ENCODE results near the gene IL1RL2.

Gene IL1RL2

DNA sequence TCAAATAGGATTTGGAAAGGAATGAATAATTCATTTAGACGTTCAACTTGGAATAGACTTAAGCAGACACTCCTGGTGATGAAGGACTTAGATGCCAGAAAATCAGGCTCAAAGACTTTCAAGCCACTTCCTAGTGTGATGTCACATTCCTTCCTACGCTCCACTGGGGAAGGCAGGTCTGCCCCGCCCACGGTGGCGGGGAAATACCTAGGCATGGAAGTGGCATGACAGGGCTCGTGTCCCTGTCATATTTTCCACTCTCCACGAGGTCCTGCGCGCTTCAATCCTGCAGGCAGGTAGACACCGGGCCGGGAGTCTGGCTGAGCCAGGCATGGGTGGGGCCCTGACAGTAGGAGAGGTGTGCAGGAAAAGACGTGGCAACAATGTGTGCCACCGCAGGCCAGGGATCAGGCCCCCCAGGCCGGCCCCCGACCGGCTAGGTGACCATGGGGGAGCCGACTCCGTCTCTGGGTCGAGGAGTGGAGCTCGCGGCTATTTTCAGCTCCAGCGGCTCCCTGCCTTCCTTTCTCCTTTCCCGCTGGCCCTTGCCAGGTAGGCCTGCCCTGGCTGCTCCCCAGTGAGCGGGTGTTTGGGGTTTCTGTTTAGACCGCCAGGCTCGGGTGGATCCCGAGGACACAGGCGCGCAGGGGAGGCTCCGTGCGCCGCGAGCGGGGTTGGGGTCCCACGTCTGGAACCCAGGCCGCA is at the start of gene IL1RL2:
Gene IL1RL2 (plus strand): TSS at position 233 of the 705 bp plus-strand sequence. CDS start 845 bp downstream, outside the sequence.
- DNase-seq (ENCODE audit: low spot score): no peak

DNA sequence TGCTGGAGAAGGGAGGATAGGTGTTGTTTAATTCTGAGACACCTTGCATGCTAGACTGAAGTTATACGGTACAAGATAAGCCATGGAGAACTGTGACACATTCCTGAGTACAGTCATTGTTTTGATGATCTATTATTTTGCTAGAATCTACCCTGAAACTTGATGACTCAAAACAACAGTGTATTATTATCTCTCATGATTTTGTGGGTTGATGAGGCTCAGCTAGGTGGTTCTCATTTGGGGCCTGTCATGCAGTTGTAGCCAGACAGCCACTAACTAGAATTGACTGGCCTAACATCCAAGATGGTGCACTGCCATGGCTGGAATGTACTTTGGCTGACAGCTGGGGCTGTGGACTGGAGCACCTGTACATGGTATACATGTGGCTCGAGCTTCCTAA is 49.7 kb upstream of the IL1RL2 start:
- no peak for DNase-seq (ENCODE audit: low spot score)

DNA sequence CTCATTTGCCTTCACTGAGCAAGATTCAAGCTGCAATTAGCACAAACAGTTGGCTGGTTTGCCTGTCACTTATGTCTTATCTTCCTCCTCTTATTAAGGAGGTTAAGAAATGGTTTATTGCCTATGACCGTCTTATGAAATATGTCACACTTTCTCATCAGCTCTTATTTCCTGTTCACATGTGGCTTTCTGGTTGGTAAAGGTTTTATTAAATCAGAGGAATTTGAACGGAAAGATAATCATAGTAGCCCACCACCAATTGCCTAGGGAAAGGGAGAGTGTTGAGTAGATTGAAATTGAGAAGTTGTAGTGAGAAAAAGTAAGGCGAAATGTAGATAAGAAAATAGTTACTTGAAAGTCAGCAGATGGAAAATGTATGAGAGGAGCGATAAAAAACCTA is 48.5 kb upstream of the IL1RL2 start:
- no peak for DNase-seq (ENCODE audit: low spot score)

DNA sequence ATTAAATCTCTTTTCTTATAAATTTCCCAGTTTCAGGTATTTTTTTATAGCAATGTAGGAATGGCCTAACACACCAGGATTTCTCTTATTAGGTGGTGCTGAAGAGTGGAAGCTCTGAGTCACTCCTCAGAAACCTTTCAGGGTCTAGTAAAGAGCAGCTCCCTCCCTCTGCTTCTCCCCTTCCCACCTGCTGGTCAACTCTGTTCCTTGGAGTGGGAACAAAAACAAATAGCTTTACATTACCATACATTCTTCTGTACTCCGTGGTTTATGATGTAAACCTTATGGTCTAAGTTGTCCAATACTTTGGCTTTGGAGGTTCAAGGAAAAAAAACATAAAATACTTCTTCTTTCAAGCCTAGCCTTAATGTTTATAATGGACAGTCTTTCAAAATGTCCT is 47.0 kb upstream of the IL1RL2 start:
- DNase-seq (ENCODE audit: low spot score): no peak

DNA sequence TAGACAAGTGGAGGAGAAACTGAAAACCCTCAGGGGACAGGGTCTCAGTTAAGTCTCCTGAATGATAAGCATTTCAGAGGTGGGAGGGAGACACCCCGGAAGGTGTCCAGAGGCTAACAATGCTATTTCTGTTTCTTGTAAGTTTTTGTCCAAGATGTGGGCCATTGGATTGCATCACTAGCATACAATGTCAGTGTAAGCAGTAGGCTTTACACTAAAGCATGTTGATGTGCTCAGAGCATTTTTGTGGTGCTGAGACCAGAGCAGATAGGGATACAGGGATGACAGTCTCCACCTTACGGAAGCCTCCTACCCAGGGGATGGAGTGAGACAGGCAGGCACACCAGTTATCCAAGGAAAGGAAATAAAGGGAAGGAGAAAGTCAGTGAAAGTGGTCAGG is 46.4 kb upstream of the IL1RL2 start:
- DNase-seq (ENCODE audit: low spot score): no peak

DNA sequence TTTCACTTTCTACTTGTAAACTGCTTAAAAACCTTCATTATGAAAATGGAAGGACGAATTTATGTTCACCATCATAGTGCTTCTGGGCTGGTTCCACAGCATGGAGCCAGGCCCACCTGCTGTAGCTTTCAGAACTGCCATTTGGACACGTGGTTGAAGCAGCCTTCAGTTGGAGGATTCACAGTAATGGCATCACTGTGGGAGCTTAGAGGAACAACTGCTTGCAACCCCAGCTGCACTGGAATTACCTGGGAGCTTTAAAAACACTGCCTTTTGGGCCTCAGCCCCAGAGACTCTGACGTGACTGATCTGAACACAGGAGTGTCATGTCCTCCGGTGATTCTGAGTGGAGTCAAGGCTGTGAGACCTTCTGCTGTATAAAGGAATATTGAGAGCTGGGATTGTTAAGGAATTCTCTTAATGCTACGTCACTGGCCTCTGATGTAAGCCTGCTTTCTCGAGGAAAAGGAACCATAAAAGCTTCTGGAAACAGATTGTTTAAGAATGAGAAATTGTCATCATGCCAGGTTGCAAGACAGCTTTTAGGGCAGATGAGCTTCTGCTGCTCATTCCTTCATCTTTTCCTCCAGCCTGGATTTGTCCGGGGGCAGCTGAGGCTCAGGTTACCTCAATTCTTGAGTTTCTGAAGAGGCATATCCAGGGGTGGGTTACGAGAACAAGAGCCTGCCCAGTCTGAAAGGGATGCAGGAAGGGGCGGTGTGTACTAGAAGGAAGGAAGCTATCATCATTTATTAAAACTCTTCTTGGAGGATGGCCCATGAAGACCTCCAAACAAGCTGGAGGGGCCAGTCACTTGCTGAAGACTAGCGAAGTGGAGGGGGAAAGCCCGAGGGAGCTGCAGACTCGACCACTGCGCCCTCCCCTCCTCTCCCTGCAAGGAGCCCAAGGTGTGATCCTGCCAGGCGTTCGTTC is 45.5 kb upstream of the IL1RL2 start:
- DNase-seq (ENCODE audit: low spot score): no peak

DNA sequence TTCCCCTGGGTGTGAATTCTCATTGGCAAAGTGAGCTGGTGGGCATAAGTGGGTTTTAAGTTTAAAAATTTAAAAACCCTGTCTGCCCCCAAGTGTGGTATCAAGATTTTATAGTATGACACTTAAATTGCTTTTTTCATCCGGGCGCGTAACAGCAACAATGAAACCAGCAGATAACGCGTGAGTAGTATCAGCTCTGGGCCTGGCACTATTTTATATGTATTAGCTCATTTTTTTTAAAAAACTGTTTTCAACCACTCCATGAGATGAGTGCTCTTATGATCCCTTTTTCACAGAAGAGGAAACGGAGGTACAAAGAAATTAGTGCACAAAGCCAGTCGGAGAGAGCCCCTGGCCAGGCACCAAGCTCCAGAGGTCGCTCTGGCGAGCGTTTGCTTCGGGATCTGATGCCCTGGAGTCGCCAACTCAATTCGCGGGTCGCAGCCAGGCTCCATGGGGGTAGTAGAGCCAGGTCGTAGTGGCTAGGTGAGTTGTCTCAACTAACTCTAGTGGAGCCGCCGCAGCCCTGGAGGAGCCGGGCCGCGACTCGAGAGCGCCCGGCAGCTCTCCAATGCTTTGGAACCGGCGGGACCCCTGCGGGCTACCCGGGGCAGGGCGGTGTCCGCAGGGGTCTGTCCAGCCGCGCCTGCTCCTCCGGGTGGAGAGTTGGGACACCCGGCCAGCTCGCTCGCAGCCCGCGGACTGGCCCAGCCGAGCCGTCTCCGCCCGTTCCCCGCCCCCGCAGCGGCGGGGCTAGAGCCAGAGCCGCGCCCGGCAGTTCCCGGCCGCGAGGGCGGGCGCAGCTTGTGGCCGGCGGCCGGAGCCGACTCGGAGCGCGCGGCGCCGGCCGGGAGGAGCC is 44.6 kb upstream of the IL1RL2 start, which contains the start of gene IL1R1:
Gene IL1R1 (plus strand): TSS at position 777 of the 859 bp plus-strand sequence. CDS start 14,979 bp downstream, outside the sequence.
- no peak for DNase-seq (ENCODE audit: low spot score)

DNA sequence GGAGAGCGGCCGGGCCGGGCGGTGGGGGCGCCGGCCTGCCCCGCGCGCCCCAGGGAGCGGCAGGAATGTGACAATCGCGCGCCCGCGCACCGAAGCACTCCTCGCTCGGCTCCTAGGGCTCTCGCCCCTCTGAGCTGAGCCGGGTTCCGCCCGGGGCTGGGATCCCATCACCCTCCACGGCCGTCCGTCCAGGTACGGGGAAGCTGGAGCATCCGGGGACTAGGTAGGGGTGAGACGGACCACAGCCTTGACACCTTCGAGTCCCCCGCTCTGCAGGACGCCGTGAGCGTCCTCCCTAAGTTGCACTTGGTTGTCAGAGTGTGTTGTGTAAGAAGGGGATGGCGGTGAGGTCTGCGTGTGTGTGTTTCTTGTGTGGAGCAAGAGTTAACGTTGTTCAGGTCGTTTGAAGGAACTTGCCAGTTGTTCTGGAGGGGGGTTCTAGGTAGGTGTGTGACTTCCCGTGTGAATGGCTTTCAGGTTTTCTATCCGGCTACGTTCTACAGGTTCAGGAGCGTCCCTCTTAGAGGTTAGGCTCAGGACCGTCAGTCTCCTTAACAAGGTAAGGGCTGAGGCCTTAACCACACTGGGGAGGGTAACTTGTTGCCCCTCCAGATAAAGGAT is 43.9 kb upstream of the IL1RL2 start:
- DNase-seq (ENCODE audit: low spot score): no peak

DNA sequence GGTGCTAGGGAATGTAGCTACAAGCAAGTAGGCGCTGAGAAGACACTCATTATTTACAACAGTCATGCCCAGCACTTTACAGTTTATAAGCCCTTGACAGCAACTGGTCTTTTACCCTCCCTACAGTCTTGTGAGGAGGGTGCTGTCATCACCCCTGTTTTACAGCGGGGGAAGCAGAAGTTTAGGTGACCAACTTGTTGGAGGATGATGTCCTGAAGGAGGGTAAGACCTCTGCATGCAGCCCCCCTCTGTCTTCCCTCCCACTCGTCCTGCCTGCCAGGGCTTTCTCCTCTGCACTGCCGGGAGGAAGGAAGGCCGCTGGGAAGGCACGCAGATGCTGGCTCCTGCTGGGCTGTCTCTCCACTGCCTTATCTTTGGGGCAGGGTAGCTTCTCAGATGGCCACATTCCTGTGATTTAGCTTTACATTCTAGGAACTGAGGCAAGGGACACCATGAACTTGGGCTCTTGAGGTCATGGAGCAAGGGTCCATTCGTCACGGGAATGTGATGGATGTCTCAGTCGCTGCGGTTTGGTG is 43.3 kb upstream of the IL1RL2 start:
- DNase-seq (ENCODE audit: low spot score): no peak

DNA sequence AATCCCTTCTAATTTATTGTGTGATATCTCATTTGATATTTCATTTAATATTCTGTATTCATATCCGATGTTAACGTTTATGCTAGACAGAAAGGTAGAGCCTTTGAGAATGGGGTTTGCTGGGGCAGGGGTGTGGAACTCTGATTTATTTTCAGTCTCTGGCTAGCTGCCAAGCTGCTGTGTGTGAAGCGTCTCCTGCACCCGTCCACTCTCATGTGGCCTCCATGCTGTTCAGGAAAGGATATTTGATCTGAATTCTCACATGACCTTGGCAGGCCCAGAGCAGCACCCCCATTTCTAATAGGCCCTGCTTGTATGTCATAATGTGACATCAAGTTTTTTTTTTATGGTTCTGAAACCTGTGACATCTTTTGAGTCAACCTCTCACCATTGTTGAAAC is 42.7 kb upstream of the IL1RL2 start:
- no peak for DNase-seq (ENCODE audit: low spot score)

DNA sequence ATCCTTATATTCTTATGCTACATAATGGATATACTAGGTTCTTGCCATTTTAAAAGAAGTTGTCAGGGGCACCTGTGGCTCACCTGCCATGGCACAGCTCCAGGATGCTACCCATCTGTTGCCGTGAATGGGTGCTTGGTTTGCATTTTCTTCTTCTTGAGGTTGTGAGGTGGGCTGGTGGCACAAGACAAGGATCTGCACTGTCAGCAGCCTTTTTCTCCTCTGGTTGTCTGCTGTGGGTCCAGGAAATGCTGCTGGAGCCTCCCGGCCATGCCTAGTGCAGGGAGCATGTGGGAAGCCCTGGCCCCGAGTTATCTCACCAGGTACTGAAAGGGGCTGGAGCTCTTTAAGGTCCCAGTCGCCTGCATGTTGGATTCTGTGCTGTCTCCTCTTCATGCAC is 41.7 kb upstream of the IL1RL2 start:
- no peak for DNase-seq (ENCODE audit: low spot score)

DNA sequence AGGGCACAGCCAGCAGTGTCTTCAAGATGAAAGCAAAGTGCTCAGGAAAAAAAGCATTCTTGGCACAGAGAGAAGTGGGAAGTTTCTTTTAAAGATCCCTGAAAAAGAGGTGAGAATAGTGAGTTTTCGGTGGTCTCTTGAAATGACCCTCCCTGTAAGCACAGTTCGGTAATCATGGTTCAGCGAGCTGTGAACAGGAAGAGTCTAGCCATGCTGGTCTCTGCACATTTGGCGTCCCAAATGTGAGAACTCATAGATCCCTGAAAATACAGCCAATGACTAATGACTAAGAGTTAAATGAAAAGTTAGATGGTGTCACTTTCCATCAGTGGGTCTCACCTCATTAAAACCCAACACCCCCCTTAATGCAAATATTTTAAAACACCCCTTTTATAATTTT is 40.9 kb upstream of the IL1RL2 start:
- DNase-seq (ENCODE audit: low spot score): no peak

DNA sequence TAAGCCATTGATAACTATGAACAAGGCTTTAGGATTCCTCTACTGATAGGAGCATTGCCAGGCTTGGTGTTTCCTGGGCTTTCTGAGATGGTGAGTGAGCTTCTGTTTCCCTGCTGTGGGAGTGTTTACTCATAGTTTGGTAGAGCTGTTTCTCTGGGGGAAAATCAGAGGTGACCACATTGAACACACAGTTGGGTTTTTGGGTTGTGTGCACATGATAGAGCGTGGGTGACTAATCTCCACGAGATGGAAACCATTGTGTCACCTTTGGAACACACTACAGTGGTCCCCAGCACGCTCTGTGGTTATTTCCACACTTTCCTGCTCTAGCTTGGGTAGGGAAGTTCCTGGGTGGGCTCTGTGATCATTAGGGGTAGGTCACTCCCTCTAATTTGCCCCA is 38.9 kb upstream of the IL1RL2 start:
- no peak for DNase-seq (ENCODE audit: low spot score)

DNA sequence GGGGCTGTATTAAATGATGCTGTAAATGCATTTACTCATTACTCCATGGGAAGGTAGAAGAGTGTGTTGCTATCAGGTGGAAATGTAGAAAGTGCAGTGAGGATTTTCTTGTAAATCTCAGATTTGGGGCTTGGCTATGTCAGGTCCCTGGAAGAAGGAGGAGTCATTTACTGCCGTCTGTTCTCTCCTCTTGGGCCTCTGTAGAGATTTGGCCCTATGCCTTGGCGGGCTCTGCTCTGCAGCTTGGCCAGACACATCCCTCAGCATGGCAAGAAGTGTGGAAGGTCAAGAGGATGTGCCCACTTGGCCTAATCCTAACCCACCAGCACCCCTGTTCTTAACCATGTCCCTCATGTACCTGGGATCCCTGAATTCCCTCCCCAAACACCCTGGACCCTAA is 37.6 kb upstream of the IL1RL2 start:
- no peak for DNase-seq (ENCODE audit: low spot score)

DNA sequence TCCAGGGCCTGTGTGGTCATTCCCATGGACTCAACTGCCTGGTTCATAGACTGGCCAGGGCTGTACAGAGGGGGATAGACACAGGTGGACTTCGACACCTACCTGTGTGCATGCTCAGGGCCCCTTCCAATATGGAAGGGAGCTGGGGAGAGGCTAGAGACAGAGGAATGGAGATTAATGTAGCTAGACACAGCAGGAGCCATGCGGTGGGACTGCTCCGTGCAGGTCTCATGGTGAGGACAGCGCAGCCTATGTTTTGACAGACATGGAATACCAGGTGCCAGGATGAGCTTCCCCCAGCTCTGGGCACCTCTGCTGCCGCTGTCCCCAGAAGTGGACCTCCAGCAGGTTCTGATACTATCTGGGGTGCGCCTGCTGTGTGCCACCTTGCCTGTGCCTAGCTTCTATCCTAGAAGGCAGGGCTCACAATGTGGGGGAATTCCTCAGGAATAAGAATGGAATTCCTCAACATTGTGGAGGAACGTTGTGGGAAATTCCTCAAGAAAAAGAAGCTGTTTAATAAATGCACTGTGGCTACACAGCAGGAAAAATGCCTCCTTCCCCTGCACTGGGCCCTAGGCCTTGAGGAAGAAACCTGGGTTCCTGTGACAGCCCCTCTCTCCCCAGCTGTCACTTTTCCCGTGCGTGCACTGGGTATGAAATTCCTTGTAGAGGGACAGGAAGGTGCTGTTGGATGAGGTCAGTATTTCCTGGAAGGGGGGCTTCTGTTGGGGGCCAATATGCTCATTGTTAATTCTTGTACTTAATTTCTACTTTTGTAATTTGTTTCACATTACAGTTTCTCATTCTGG is 37.0 kb upstream of the IL1RL2 start:
- DNase-seq (ENCODE audit: low spot score): no peak

DNA sequence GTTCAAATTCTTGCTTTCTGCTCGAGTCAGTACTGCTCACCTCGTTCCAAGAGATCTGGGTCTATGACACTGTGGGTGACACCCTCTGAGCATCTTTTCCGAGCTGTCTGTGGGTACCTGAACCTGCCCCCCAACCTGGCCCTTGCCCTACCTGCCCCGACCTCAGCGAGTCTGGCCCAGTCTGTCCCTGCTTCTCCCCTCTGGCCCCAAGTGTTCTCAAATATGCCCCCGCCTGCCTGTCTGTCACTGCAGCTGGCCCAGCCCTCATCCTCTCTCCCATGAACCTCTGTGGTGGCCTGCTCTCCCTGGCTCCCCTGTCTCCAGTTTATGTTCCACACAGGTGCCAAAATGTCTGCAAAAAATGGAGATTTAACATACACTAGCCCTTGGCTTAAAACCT is 32.5 kb upstream of the IL1RL2 start:
- DNase-seq (ENCODE audit: low spot score): no peak

DNA sequence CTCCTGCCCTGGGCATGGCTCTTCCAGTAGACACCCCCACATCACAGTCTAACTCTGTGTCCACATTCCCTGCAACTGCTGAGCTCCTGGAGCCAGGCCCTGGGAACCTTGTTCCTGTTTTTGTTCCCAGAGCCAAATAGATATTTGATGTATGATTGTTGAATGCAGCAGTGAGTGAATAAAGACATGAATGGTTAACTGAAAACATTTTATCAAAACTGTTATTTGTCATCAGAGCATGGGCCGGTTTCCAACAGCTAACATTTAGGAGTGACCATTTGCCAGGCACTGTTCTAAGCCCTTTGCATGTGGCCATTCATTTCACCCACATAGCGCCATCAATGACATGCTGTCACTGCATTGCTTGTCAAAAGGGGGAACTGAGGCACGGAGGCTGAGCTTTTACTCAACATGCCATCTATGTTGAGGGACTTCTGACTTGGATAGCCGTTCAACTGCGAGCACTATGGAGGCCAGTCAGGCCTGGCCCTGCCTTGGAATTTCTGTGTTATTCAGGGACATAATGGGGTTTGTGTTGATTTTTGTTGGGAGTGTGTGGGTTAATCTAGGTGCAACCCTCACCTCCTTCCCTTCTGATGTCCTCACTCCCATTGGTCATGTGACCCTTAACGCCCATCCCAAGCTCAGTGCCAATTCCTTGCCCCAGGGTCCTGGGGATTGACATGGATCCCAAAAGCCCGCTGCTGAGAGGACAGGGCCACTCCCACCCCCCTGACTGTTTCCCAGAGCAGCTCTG is 31.7 kb upstream of the IL1RL2 start:
- DNase-seq (ENCODE audit: low spot score): no peak

DNA sequence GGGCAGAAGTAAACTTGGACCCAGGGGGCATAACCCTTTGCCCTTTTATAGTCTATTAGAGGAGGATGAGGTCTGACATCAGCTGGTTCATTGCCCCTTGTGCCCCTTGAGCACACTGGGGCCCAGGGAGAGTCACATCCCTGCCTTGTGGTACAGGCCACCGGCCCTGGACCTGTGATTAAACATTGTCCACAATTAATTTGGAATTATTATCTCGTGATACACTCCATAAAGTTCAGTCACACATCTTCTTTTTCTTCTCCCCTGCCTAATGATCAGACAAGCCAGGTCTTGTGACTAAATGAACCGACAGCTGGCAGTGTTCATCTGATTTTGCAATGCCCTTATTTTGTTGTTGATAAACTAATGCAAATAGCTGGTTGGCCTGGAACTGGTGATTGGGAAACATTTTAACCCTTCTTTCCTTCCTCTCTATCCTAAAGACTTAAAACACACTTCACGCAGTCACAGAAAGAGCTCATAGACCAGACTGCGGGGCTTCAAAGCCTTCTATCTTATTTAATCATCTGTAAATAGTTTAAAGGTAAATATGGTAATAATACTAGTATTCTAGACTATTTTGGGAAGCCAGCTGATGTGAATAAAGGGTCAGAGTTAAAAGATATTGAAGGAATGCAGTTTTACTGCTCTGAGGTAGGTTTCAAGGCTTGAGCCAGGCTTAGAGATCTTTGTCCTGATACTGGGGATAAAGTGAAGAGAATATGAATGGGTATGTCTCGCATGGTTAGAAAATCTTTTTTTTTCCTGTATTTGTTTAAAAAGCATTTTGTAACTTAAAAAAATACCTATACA is 30.9 kb upstream of the IL1RL2 start:
- peak; percentile 12 for DNase-seq (ENCODE audit: low spot score)
